CD4-positive, alpha-beta T cell (primary cell): ENCODE data around the gene TMEM184B. TPM values are rescaled to one million over a fixed set of nuclear protein-coding genes. Genes with fewer than 3 reads are reported as not detected.
A peak's percentile ranks its signal among the peaks of the same experiment; 100 is the strongest.

Experiments
- ATAC-seq: fragments of 200-7000 bp; cut with Tn5 transposase; one replicate; pipeline ENCODE4 v1.10.0; 2022; ENCODE audit warnings: mild to moderate bottlenecking; ENCODE audit not compliant: poor library complexity
- CTCF ChIA-PET: fragments of 350-600 bp; sonication (Branson Sonifier 250); formaldehyde crosslinking; loops from one replicate; lab custom pipeline; 2021; ENCODE audit warnings: antibody characterized with exemption, inconsistent platforms; lab: Charles Lee
- POLR2A ChIA-PET: fragments of 350-600 bp; sonication (Branson Sonifier 250); formaldehyde crosslinking; loops from one replicate; lab custom pipeline; 2021; ENCODE audit warnings: antibody characterized with exemption, inconsistent platforms; lab: Charles Lee
- DNase-seq, 14 experiments: peaks; one replicate each; pipeline ENCODE4 v3.0.0-alpha.2; 2013 to 2020; ENCODE audit warnings: mixed read lengths in 2 of 14
- H3K27ac ChIP-seq, 2 donors: one replicate each; pipeline versions ENCODE4 v1.5.1 to v1.7.0; 2013; ENCODE audit warnings: low read length in 2 of 2, low read depth in 1 of 2, mild to moderate bottlenecking in 1 of 2
- H3K27me3 ChIP-seq, 2 experiments: 1 replicate in 1 of 2; 2 replicates in 1 of 2; pipeline versions ENCODE4 v1.6.1 to v1.7.0; 2013; ENCODE audit warnings: low read length in 2 of 2, control low read depth in 1 of 2, mild to moderate bottlenecking in 1 of 2, moderate library complexity in 1 of 2; ENCODE audit not compliant: insufficient read depth in 2 of 2, control insufficient read depth in 1 of 2
- H3K36me3 ChIP-seq: one replicate; pipeline ENCODE4 v1.6.1; 2013; ENCODE audit warnings: low read length, control low read depth; ENCODE audit not compliant: insufficient read depth
- H3K4me1 ChIP-seq: one replicate; pipeline ENCODE4 v1.6.1; 2013; ENCODE audit warnings: low read length, control low read depth; ENCODE audit not compliant: insufficient read depth
- H3K4me3 ChIP-seq: one replicate; pipeline ENCODE4 v1.5.1; 2013; ENCODE audit warnings: mild to moderate bottlenecking, low read length, moderate library complexity
- H3K9me3 ChIP-seq, 2 experiments: 1 replicate in 1 of 2; 2 replicates in 1 of 2; pipeline versions ENCODE4 v1.6.1 to v1.7.0; 2013; ENCODE audit warnings: low read length in 2 of 2, mild to moderate bottlenecking in 2 of 2, control low read depth in 1 of 2, moderate library complexity in 1 of 2; ENCODE audit not compliant: control insufficient read depth in 1 of 2, insufficient read depth in 1 of 2
- H3K27ac Mint-ChIP-seq: one replicate; pipeline ENCODE4 v1.8.0; 2020; ENCODE audit warnings: mixed read lengths
- H3K27me3 Mint-ChIP-seq: one replicate; pipeline ENCODE4 v1.8.0; 2021; ENCODE audit warnings: mixed read lengths
- H3K36me3 Mint-ChIP-seq: one replicate; pipeline ENCODE4 v1.8.0; 2021; ENCODE audit warnings: low read depth, mixed read lengths
- H3K4me1 Mint-ChIP-seq: one replicate; pipeline ENCODE4 v1.8.0; 2021; ENCODE audit warnings: low read depth, mixed read lengths
- H3K4me3 Mint-ChIP-seq: one replicate; pipeline ENCODE4 v1.8.0; 2020; ENCODE audit warnings: mild to moderate bottlenecking, mixed read lengths
- H3K9me3 Mint-ChIP-seq: one replicate; pipeline ENCODE4 v1.8.0; 2020; ENCODE audit warnings: mixed read lengths
- intact Hi-C, 2 experiments: fragments of 100-400 bp; cut with DNase I in 1 of 2; cut with micrococcal nuclease in 1 of 2; formaldehyde crosslinking; loops; one replicate each; pipeline versions ENCODE4 v1.15.1 to v1.9.0; 2023 to 2025; cut with DNase I, micrococcal nuclease
- total RNA-seq, 174 experiments: library from RNA in 2 of 174; stranded (reverse) in 2 of 174; gene quantifications; one replicate each; pipeline ENCODE4 v1.2.3 and lab custom pipeline; 2021 to 2026
- TF ChIP-seq, protein P1 (sequence below): fragments of 200-600 bp; IDR thresholded peaks from one replicate; pipeline ENCODE4 v1.8.0; 2022; ENCODE audit warnings: antibody characterized with exemption, mild to moderate bottlenecking

Gene TMEM184B
- total RNA-seq, 2 experiments from 2014 or later: 49.3 to 50.1 TPM

DNA sequence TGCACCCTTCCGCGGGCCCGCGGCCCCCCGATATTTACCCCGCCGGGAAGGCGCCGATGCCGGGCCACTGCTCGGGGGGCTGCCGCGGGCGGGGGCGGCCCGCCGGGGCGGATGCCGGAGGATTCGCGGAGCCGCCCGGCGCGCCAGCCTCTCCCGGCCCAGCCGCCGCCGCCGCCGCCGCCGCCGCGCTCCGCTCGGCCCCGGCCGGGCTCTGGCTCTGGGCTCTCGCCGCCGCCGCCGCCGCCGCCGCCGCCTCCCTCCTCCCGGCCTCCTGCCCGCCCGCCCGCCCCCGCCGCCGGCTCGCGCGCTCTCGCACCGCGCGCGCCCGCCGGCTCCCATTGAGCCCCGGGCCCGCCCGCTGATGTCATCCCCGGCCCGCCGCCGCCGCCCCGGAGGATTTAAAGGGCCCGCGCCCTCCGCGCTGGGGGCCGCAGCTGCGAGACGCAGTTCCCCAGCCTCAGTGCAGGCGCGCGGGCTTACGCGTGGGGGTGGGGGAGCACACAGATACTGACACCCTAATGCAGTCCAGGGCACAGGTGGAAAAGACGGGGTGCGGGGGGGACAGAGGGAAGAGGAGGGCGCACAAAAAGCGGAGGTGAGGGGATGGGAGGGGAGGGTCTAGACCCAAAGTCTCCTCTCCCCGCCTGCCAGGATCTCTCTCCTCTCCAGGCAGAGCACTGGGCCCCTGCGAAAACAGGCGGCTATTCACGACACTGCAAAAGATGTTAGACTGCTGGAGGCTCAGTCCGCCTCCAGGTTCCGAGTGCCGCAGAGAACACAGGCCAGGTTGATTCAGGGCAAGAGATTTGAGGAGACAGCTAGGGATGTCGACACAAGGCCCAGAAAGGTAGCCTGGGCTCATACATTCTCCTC, 44.5 kb upstream of the TMEM184B start, which contains the start of gene CSNK1E:
TSS of gene CSNK1E (minus strand) at position 312 of the 873 bp plus-strand sequence. CDS start 3,276 bp downstream, outside the sequence.
- intact Hi-C loops: loop anchor here (1.0 to 5.0 kb wide), 8 partner anchors 44 to 835 kb away; partner anchors contain the start of genes TMEM184B (in 2 of the 2), CBX6 (in 1 of the 2), CBX7 (in 1 of the 2) and JOSD1 (in 1 of the 2)
- no peaks in the 10 kb centered on the region for H3K27me3 Mint-ChIP-seq
- Histone ChIP-seq H3K27ac (peak within 1 kb of the TSS; percentile 78 to 84), H3K4me1 (peaks cover 54% of the 10 kb centered on the region), H3K4me3 (peak within 1 kb of the TSS; percentile 67), H3K9me3 (no peaks in the 10 kb centered on the region), H3K27me3 (no peaks in the 10 kb centered on the region), H3K36me3 (no peaks in the 10 kb centered on the region)
- peak within 1 kb of the TSS; percentile 95 for H3K4me3 Mint-ChIP-seq
- peak within 1 kb of the TSS; percentile 99 for H3K27ac Mint-ChIP-seq
- TF ChIP-seq, protein P1, sequence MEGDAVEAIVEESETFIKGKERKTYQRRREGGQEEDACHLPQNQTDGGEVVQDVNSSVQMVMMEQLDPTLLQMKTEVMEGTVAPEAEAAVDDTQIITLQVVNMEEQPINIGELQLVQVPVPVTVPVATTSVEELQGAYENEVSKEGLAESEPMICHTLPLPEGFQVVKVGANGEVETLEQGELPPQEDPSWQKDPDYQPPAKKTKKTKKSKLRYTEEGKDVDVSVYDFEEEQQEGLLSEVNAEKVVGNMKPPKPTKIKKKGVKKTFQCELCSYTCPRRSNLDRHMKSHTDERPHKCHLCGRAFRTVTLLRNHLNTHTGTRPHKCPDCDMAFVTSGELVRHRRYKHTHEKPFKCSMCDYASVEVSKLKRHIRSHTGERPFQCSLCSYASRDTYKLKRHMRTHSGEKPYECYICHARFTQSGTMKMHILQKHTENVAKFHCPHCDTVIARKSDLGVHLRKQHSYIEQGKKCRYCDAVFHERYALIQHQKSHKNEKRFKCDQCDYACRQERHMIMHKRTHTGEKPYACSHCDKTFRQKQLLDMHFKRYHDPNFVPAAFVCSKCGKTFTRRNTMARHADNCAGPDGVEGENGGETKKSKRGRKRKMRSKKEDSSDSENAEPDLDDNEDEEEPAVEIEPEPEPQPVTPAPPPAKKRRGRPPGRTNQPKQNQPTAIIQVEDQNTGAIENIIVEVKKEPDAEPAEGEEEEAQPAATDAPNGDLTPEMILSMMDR: no peak
- ChIA-PET POLR2A (interaction anchor here (0.6 to 2.5 kb wide), 5 partner anchors 45 to 509 kb away, joined by 3 to 7 read pairs (median 3); partner anchors contain the start of genes MAFF and TMEM184B), CTCF (no interaction called here)
- peak; percentile 37 to 88 (median 70) for DNase-seq
- H3K4me1 Mint-ChIP-seq: peaks cover 50% of the 10 kb centered on the region
- ATAC-seq: peak; percentile 55
- peaks cover 8% of the 10 kb centered on the region for H3K36me3 Mint-ChIP-seq
- no peaks in the 10 kb centered on the region for H3K9me3 Mint-ChIP-seq

DNA sequence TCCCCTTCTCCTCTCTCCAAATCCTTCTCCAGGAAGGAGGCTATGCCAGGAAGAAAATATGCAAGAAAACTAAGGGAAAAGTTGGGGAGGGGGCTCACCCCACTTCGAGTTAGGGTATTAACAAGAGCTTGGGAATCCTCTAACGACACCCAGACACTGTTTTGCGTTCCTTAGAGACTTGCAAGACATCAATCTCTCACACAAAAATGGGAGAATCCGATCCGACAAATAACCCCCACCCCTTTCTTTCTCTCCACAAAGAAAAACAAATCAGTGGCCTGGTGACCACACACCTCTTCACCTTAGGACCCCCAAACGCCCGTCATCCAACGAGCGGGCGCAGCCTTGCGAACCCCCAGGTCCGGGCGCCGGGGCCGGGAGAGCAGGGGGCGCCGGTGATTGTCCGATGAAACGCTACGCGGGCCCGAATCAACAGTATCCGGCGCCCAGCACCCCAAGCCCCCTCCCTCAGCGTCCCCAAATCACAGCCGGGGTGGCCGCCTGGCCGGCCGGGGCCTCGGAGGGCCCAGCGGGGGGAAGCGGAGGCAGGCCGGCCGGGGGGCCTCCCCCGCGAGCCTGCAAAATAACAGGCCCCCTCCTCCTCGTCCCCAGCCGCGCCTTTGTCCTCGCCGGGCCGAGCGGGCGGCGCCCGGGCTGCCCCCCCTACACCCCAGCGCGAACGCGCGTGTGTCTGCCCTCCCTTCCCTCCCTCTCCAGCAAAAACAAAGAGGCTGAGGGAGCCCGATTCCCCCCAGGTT, 43.7 kb upstream of the TMEM184B start:
- Mint-ChIP-seq H3K27ac (peak overlapping the region; percentile 99), H3K9me3 (no peaks in the 10 kb centered on the region), H3K36me3 (peaks cover 8% of the 10 kb centered on the region), H3K27me3 (no peaks in the 10 kb centered on the region), H3K4me1 (peaks cover 54% of the 10 kb centered on the region), H3K4me3 (peak overlapping the region; percentile 95)
- peak overlapping the region; percentile 78 to 84 for H3K27ac ChIP-seq
- H3K36me3 ChIP-seq: no peaks in the 10 kb centered on the region
- peaks cover 61% of the 10 kb centered on the region for H3K4me1 ChIP-seq
- ChIA-PET CTCF (interaction anchor here (1.4 kb wide), 1 partner anchor 11 kb away, joined by 5 read pairs; no protein-coding TSS in a partner anchor), POLR2A (interaction anchor here (0.5 to 2.5 kb wide), 3 partner anchors 49 to 1073 kb away, joined by 3 to 7 read pairs (median 5); partner anchors contain the start of gene MAFF)
- ATAC-seq (peak; percentile 47), DNase-seq (peak; percentile 30 to 83 (median 55))
- H3K9me3 ChIP-seq: no peaks in the 10 kb centered on the region
- intact Hi-C loops: loop anchor here (1.0 to 5.0 kb wide), 8 partner anchors 43 to 836 kb away; partner anchors contain the start of genes TMEM184B (in 2 of the 2), CBX6 (in 1 of the 2), CBX7 (in 1 of the 2) and JOSD1 (in 1 of the 2)
- H3K27me3 ChIP-seq: no peaks in the 10 kb centered on the region
- H3K4me3 ChIP-seq: peak overlapping the region; percentile 60
- TF ChIP-seq, protein P1: no peak
